SK-N-SH (cell line): ENCODE data around the gene TRNT1. TPM values are rescaled to one million over a fixed set of nuclear protein-coding genes. Genes with fewer than 3 reads are reported as not detected.

Source experiments
- CTCF ChIA-PET: fragments of 300-600, 350-600 bp; formaldehyde crosslinking; extraction: SDS; loops from one replicate; lab custom pipeline; 2021; lab: Yijun Ruan, JAX
- POLR2A ChIA-PET: fragments of 350-600 bp; sonication (Branson Sonifier 250); formaldehyde crosslinking; extraction: SDS; loops from one replicate; lab custom pipeline; 2020; ENCODE audit warnings: antibody characterized with exemption, inconsistent platforms; lab: Yijun Ruan, JAX
- DNase-seq: peaks from one replicate; pipeline ENCODE4 v3.0.0; 2012
- H2AFZ ChIP-seq: fragments of 200-600 bp; sonication (generic); 2 replicates; pipeline ENCODE4 v1.8.1; 2016; ENCODE audit warnings: antibody characterized with exemption, mild to moderate bottlenecking, low read depth
- H3F3A ChIP-seq: fragments of 200-600 bp; sonication (generic); replicated peaks from 2 replicates; pipeline ENCODE3; 2016; ENCODE audit warnings: antibody characterized with exemption, mild to moderate bottlenecking; ENCODE audit not compliant: insufficient read depth
- H3K27ac ChIP-seq, 2 experiments: fragments of 200-500 bp in 1 of 2; fragments of 200-600 bp in 1 of 2; sonication (Bioruptor generic) in 1 of 2; sonication (generic), shearing (Covaris generic) in 1 of 2; 2 replicates each; pipeline versions ENCODE4 v1.5.1 to v1.6.1; 2014 to 2016; ENCODE audit warnings: low read depth in 2 of 2, inconsistent platforms in 1 of 2, low read length in 1 of 2, mild to moderate bottlenecking in 1 of 2, mixed read lengths in 1 of 2
- H3K27me3 ChIP-seq: fragments of 200-600 bp; sonication (generic), shearing (Covaris generic); 2 replicates; pipeline ENCODE4 v1.6.1; 2016; ENCODE audit warnings: mixed run types; ENCODE audit not compliant: insufficient read depth
- H3K36me3 ChIP-seq, 2 experiments: fragments of 200-500 bp in 1 of 2; fragments of 200-600 bp in 1 of 2; sonication (Bioruptor generic) in 1 of 2; sonication (generic) in 1 of 2; replicated peaks in 1 of 2; 2 replicates each; pipeline versions ENCODE3 to v1.5.1; 2014 to 2016; ENCODE audit warnings: low read length in 1 of 2, mild to moderate bottlenecking in 1 of 2; ENCODE audit not compliant: insufficient read depth in 2 of 2, control insufficient read depth in 1 of 2
- H3K4me1 ChIP-seq, 2 experiments: fragments of 200-500 bp in 1 of 2; fragments of 200-600 bp in 1 of 2; sonication (Bioruptor generic) in 1 of 2; sonication (generic), shearing (Covaris generic) in 1 of 2; 2 replicates each; pipeline versions ENCODE4 v1.5.1 to v1.6.1; 2014 to 2016; ENCODE audit warnings: low read depth in 1 of 2, low read length in 1 of 2, mixed run types in 1 of 2; ENCODE audit not compliant: insufficient read depth in 2 of 2, control insufficient read depth in 1 of 2
- H3K4me2 ChIP-seq: fragments of 200-600 bp; sonication (generic), shearing (Covaris generic); 2 replicates; pipeline ENCODE4 v1.6.1; 2017; ENCODE audit warnings: mixed run types
- H3K4me3 ChIP-seq, 2 experiments: fragments of 200-500 bp in 1 of 2; fragments of 200-600 bp in 1 of 2; sonication (Bioruptor generic) in 1 of 2; sonication (generic), shearing (Covaris generic) in 1 of 2; 2 replicates each; pipeline versions ENCODE4 v1.5.1 to v1.8.1; 2014 to 2016; ENCODE audit warnings: low read depth in 2 of 2, inconsistent platforms in 1 of 2, low read length in 1 of 2, mild to moderate bottlenecking in 1 of 2, mixed read lengths in 1 of 2, moderate library complexity in 1 of 2
- H3K79me2 ChIP-seq: fragments of 200-600 bp; sonication (generic); 2 replicates; pipeline ENCODE4 v1.8.1; 2017; ENCODE audit warnings: mild to moderate bottlenecking; ENCODE audit not compliant: insufficient read depth
- H3K9ac ChIP-seq: fragments of 200-600 bp; sonication (generic); 2 replicates; pipeline ENCODE4 v1.6.1; 2017; ENCODE audit warnings: mixed run types
- H3K9me2 ChIP-seq: fragments of 200-600 bp; sonication (generic); 2 replicates; pipeline ENCODE4 v1.6.1; 2017; ENCODE audit warnings: mixed run types
- H3K9me3 ChIP-seq: fragments of 200-600 bp; sonication (generic); 2 replicates; pipeline ENCODE4 v1.6.1; 2017; ENCODE audit warnings: mixed run types, mild to moderate bottlenecking, moderate library complexity
- H4K20me1 ChIP-seq: fragments of 200-600 bp; sonication (generic); 2 replicates; pipeline ENCODE4 v1.6.1; 2017; ENCODE audit warnings: mild to moderate bottlenecking, mixed run types; ENCODE audit not compliant: insufficient read depth
- CHD2 ChIP-seq: fragments of 150-350 bp; IDR thresholded peaks from 2 replicates; pipeline ENCODE4 v1.6.1; 2018; ENCODE audit warnings: low read length; ENCODE audit not compliant: partially characterized antibody
- EZH2phosphoT487 ChIP-seq: fragments of 200-600 bp; sonication (generic); IDR thresholded peaks from 2 replicates; pipeline ENCODE4 v1.6.1; 2017; ENCODE audit warnings: low read depth, mixed run types, mild to moderate bottlenecking, antibody characterized with exemption, moderate library complexity, borderline replicate concordance
- RFX5 ChIP-seq: IDR thresholded peaks from 2 replicates; pipeline ENCODE4 v1.6.1; 2012; ENCODE audit warnings: mild to moderate bottlenecking, improper control_type of control experiment, low read length
- SIN3A ChIP-seq: IDR thresholded peaks from 2 replicates; pipeline ENCODE4 v1.6.1; 2012; ENCODE audit warnings: low read depth, mild to moderate bottlenecking, low read length, moderate library complexity, borderline replicate concordance
- TCF12 ChIP-seq: IDR thresholded peaks from 2 replicates; pipeline ENCODE4 v1.4.0; 2012
- WGBS: methylation state at CpG from one replicate; pipeline ENCODE4 v1.1.6; 2017; ENCODE audit warnings: low lambda C conversion rate; 5-methylcytosine and 5-hydroxymethylcytosine counted together
- polyA plus RNA-seq, 3 experiments: library from polyadenylated mRNA; depleted of rRNA; stranded (reverse); fragments of >200 nt; gene quantifications; 2 replicates each; pipeline ENCODE4 v1.2.3, GENCODE V29; 2012
- TF ChIP-seq, protein P1 (sequence below): IDR thresholded peaks from 2 replicates; pipeline ENCODE4 v1.4.0; 2012; ENCODE audit warnings: low read depth, borderline replicate concordance
- TF ChIP-seq, protein P2 (sequence below): fragments of 150-350 bp; IDR thresholded peaks from 2 replicates; pipeline ENCODE4 v1.6.1; 2017; ENCODE audit warnings: antibody characterized with exemption, low read length, low read depth, borderline replicate concordance
- TF ChIP-seq, protein P3 (sequence below): IDR thresholded peaks from 2 replicates; pipeline ENCODE4 v1.6.1; 2012; ENCODE audit warnings: mild to moderate bottlenecking, low read depth, low read length, moderate library complexity
- TF ChIP-seq, protein P4 (sequence below): fragments of 200-600 bp; sonication (generic); IDR thresholded peaks from 2 replicates; pipeline ENCODE4 v1.6.1; 2017; ENCODE audit warnings: antibody characterized with exemption, mild to moderate bottlenecking, moderate library complexity
- TF ChIP-seq, protein P5 (sequence below): IDR thresholded peaks from 2 replicates; pipeline ENCODE4 v1.4.0; 2012; ENCODE audit warnings: low read depth, borderline replicate concordance

The TRNT1 gene
- polyA plus RNA-seq, 1 of the 3 experiments (the other 2 are of a cell fraction): 7.4 TPM

DNA sequence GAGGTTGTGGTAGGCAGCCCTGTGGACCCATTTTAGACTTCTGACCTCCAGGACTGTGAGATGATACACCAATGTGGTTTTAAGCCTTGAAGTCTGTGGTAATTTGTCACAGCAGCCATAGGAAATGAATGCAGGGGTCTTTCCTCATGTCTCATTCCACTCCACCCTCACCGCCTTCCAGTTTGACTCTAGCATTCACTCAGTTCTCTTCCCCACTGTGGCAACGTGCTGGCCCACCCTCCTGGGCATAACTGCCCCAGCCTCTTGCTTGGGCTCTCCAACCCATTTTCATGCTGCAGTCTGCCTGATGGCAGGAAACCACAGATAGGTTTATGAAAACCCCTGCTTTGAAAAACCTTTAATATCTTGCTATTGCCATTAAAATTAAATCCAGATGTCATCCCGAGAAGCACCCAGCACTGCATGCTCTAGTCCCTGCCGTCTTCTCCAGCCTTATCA is 7.3 kb upstream of the TRNT1 start:
- TF ChIP-seq TCF12 (peak; percentile 41; the same call in 1 of the 2 replicates), RFX5 (no peak)
- Histone ChIP-seq H3K79me2 (no peaks in the 10 kb centered on the region), H3K4me1 (peaks cover 0 to 6% of the 10 kb centered on the region in 2 experiments; a peak in 1 of 4 replicates), H3K9ac (no peak overlapping the region), H4K20me1 (no peaks in the 10 kb centered on the region), H3K4me2 (no peak overlapping the region), H3K27ac (no peak overlapping the region), H3K9me2 (no peaks in the 10 kb centered on the region), H3K9me3 (no peaks in the 10 kb centered on the region), H3K36me3 (no peaks in the 10 kb centered on the region), H3K4me3 (no peak overlapping the region), H3F3A (no peaks in the 10 kb centered on the region), H3K27me3 (no peaks in the 10 kb centered on the region), H2AFZ (no peak overlapping the region)
- ChIA-PET CTCF (no interaction called here), POLR2A (no interaction called here)
- peak; percentile 40 for DNase-seq
- WGBS: 28% methylated on average over 4 of the region's 4 CpGs

DNA sequence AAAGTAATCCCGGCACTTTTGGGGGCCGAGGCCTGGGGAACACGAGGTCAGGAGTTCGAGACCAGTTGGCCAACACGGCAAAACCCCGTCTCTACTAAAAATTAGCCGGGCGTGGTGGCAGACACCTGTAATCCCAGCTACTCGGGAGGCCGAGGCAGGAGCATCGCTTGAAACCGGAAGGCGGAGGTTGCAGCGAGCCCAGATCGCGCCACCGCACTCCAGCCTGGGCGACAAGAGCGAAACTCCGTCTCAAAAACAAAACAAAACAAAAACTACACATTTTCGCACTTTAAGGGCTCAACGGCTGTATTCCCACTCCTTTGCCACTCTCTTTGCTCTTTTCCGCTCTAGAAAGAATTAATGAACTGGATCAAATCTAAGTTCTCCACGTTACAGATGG is 763 bp upstream of the TRNT1 start:
- Histone ChIP-seq H2AFZ (peak overlapping the region; percentile 99), H3K27ac (peak overlapping the region; percentile 90 to 92), H3K9ac (peak overlapping the region; percentile 97)
- TF ChIP-seq, protein P1, sequence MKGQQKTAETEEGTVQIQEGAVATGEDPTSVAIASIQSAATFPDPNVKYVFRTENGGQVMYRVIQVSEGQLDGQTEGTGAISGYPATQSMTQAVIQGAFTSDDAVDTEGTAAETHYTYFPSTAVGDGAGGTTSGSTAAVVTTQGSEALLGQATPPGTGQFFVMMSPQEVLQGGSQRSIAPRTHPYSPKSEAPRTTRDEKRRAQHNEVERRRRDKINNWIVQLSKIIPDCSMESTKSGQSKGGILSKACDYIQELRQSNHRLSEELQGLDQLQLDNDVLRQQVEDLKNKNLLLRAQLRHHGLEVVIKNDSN: no peak
- TF ChIP-seq, protein P2, sequence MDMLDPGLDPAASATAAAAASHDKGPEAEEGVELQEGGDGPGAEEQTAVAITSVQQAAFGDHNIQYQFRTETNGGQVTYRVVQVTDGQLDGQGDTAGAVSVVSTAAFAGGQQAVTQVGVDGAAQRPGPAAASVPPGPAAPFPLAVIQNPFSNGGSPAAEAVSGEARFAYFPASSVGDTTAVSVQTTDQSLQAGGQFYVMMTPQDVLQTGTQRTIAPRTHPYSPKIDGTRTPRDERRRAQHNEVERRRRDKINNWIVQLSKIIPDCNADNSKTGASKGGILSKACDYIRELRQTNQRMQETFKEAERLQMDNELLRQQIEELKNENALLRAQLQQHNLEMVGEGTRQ: no peak
- TF ChIP-seq, protein P3, sequence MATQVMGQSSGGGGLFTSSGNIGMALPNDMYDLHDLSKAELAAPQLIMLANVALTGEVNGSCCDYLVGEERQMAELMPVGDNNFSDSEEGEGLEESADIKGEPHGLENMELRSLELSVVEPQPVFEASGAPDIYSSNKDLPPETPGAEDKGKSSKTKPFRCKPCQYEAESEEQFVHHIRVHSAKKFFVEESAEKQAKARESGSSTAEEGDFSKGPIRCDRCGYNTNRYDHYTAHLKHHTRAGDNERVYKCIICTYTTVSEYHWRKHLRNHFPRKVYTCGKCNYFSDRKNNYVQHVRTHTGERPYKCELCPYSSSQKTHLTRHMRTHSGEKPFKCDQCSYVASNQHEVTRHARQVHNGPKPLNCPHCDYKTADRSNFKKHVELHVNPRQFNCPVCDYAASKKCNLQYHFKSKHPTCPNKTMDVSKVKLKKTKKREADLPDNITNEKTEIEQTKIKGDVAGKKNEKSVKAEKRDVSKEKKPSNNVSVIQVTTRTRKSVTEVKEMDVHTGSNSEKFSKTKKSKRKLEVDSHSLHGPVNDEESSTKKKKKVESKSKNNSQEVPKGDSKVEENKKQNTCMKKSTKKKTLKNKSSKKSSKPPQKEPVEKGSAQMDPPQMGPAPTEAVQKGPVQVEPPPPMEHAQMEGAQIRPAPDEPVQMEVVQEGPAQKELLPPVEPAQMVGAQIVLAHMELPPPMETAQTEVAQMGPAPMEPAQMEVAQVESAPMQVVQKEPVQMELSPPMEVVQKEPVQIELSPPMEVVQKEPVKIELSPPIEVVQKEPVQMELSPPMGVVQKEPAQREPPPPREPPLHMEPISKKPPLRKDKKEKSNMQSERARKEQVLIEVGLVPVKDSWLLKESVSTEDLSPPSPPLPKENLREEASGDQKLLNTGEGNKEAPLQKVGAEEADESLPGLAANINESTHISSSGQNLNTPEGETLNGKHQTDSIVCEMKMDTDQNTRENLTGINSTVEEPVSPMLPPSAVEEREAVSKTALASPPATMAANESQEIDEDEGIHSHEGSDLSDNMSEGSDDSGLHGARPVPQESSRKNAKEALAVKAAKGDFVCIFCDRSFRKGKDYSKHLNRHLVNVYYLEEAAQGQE: no peak
- TF ChIP-seq CHD2: no peak
- no peak for TF ChIP-seq SIN3A
- TF ChIP-seq, protein P4, sequence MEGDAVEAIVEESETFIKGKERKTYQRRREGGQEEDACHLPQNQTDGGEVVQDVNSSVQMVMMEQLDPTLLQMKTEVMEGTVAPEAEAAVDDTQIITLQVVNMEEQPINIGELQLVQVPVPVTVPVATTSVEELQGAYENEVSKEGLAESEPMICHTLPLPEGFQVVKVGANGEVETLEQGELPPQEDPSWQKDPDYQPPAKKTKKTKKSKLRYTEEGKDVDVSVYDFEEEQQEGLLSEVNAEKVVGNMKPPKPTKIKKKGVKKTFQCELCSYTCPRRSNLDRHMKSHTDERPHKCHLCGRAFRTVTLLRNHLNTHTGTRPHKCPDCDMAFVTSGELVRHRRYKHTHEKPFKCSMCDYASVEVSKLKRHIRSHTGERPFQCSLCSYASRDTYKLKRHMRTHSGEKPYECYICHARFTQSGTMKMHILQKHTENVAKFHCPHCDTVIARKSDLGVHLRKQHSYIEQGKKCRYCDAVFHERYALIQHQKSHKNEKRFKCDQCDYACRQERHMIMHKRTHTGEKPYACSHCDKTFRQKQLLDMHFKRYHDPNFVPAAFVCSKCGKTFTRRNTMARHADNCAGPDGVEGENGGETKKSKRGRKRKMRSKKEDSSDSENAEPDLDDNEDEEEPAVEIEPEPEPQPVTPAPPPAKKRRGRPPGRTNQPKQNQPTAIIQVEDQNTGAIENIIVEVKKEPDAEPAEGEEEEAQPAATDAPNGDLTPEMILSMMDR: no peak
- TF ChIP-seq, protein P5, sequence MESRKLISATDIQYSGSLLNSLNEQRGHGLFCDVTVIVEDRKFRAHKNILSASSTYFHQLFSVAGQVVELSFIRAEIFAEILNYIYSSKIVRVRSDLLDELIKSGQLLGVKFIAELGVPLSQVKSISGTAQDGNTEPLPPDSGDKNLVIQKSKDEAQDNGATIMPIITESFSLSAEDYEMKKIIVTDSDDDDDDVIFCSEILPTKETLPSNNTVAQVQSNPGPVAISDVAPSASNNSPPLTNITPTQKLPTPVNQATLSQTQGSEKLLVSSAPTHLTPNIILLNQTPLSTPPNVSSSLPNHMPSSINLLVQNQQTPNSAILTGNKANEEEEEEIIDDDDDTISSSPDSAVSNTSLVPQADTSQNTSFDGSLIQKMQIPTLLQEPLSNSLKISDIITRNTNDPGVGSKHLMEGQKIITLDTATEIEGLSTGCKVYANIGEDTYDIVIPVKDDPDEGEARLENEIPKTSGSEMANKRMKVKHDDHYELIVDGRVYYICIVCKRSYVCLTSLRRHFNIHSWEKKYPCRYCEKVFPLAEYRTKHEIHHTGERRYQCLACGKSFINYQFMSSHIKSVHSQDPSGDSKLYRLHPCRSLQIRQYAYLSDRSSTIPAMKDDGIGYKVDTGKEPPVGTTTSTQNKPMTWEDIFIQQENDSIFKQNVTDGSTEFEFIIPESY: no peak
- TF ChIP-seq EZH2phosphoT487: no peak
- TF ChIP-seq, all 33 proteins: peak for 0
- 90% methylated on average over 24 of the region's 24 CpGs for WGBS
- peak overlapping the region; percentile 92 for H3K4me3 ChIP-seq
- H3K27me3 ChIP-seq: no peaks in the 10 kb centered on the region
- POLR2A ChIA-PET: no interaction called here
- no peaks in the 10 kb centered on the region for H4K20me1 ChIP-seq
- CTCF ChIA-PET: no interaction called here
- peaks cover 0 to 8% of the 10 kb centered on the region in 2 experiments; a peak in 2 of 4 replicates for H3K4me1 ChIP-seq
- H3F3A ChIP-seq: peaks cover 4% of the 10 kb centered on the region
- peaks cover 41% of the 10 kb centered on the region for H3K79me2 ChIP-seq
- no peaks in the 10 kb centered on the region for H3K9me3 ChIP-seq
- peaks cover 16 to 23% of the 10 kb centered on the region in 2 experiments for H3K36me3 ChIP-seq
- no peaks in the 10 kb centered on the region for H3K9me2 ChIP-seq
- DNase-seq: no peak
- peak overlapping the region; percentile 93 for H3K4me2 ChIP-seq
